DOHH2 (cell line): ENCODE measurements around the gene ADAMTS2.

Experiments
- EZH2phosphoT487 ChIP-seq: fragments of 200-600 bp; sonication (generic); IDR thresholded peaks from 2 replicates; pipeline ENCODE4 v1.6.1; 2017; ENCODE audit warnings: borderline replicate concordance, mild to moderate bottlenecking, antibody characterized with exemption, low read length, moderate library complexity, mixed read lengths
- TF ChIP-seq, protein P1 (sequence below): fragments of 200-600 bp; sonication (generic); IDR thresholded peaks from one replicate; pipeline ENCODE4 v1.5.1; 2014; ENCODE audit warnings: antibody characterized with exemption, mild to moderate bottlenecking, low read depth, low read length; ENCODE audit not compliant: poor library complexity, severe bottlenecking

GRCh38 chr5:179151286-179152118 is 193.8 kb downstream of the ADAMTS2 start:
- TF ChIP-seq, protein P1, sequence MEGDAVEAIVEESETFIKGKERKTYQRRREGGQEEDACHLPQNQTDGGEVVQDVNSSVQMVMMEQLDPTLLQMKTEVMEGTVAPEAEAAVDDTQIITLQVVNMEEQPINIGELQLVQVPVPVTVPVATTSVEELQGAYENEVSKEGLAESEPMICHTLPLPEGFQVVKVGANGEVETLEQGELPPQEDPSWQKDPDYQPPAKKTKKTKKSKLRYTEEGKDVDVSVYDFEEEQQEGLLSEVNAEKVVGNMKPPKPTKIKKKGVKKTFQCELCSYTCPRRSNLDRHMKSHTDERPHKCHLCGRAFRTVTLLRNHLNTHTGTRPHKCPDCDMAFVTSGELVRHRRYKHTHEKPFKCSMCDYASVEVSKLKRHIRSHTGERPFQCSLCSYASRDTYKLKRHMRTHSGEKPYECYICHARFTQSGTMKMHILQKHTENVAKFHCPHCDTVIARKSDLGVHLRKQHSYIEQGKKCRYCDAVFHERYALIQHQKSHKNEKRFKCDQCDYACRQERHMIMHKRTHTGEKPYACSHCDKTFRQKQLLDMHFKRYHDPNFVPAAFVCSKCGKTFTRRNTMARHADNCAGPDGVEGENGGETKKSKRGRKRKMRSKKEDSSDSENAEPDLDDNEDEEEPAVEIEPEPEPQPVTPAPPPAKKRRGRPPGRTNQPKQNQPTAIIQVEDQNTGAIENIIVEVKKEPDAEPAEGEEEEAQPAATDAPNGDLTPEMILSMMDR, result no peak
- TF ChIP-seq EZH2phosphoT487, result no peak
